ENCODE results near the gene COL10A1. TPM values are rescaled to one million over a fixed set of nuclear protein-coding genes. Genes with fewer than 3 reads are reported as not detected.

COL10A1 gene
- total and polyA plus RNA-seq, 10 of the 15 experiments (the other 5 are each of a cell fraction or from before 2014, with no cell fraction given) = 0.02 to 0.33 (median 0.06) TPM; not detected in 5

DNA sequence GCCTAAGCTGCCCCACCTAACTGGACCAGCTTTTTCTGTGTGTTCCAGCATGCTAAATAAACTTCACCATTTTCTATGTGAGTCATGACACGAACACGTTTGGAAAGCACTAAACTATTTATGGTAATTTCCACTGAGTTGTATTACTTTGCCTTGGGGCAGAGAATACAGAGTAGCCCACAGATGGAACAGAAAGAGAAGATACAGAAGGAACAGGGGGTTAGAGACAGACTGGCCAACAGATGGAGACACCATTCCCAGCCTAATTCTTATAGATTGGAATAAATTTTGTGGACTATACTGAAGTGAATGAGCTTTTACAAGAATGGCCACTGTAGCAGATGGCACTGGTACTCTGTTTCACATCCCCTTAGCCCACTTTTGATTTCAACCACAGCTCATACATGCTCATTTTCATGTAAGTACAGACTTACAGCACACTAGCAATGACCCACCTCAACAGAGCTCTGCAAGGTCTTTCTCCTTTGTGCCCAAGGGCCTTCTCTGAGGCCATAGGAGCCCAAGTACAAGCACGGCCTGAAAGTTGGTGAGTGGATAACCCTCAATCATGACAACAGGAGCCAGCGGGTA, 38.4 kb downstream of the COL10A1 start (continued):
- TF ChIP-seq, protein P1, sequence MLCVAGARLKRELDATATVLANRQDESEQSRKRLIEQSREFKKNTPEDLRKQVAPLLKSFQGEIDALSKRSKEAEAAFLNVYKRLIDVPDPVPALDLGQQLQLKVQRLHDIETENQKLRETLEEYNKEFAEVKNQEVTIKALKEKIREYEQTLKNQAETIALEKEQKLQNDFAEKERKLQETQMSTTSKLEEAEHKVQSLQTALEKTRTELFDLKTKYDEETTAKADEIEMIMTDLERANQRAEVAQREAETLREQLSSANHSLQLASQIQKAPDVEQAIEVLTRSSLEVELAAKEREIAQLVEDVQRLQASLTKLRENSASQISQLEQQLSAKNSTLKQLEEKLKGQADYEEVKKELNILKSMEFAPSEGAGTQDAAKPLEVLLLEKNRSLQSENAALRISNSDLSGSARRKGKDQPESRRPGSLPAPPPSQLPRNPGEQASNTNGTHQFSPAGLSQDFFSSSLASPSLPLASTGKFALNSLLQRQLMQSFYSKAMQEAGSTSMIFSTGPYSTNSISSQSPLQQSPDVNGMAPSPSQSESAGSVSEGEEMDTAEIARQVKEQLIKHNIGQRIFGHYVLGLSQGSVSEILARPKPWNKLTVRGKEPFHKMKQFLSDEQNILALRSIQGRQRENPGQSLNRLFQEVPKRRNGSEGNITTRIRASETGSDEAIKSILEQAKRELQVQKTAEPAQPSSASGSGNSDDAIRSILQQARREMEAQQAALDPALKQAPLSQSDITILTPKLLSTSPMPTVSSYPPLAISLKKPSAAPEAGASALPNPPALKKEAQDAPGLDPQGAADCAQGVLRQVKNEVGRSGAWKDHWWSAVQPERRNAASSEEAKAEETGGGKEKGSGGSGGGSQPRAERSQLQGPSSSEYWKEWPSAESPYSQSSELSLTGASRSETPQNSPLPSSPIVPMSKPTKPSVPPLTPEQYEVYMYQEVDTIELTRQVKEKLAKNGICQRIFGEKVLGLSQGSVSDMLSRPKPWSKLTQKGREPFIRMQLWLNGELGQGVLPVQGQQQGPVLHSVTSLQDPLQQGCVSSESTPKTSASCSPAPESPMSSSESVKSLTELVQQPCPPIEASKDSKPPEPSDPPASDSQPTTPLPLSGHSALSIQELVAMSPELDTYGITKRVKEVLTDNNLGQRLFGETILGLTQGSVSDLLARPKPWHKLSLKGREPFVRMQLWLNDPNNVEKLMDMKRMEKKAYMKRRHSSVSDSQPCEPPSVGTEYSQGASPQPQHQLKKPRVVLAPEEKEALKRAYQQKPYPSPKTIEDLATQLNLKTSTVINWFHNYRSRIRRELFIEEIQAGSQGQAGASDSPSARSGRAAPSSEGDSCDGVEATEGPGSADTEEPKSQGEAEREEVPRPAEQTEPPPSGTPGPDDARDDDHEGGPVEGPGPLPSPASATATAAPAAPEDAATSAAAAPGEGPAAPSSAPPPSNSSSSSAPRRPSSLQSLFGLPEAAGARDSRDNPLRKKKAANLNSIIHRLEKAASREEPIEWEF (IDR thresholded peaks at IDR 0.05; ENCODE audit: insufficient replicate concordance, low read depth, low read length) = no peak
- TF ChIP-seq CEBPB (IDR thresholded peaks at IDR 0.05; ENCODE audit: borderline replicate concordance in 1 of 2, low read depth in 2 of 2, low read length in 2 of 2) = no peak
- TF ChIP-seq, protein P2, sequence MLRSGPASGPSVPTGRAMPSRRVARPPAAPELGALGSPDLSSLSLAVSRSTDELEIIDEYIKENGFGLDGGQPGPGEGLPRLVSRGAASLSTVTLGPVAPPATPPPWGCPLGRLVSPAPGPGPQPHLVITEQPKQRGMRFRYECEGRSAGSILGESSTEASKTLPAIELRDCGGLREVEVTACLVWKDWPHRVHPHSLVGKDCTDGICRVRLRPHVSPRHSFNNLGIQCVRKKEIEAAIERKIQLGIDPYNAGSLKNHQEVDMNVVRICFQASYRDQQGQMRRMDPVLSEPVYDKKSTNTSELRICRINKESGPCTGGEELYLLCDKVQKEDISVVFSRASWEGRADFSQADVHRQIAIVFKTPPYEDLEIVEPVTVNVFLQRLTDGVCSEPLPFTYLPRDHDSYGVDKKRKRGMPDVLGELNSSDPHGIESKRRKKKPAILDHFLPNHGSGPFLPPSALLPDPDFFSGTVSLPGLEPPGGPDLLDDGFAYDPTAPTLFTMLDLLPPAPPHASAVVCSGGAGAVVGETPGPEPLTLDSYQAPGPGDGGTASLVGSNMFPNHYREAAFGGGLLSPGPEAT (IDR thresholded peaks at IDR 0.05; ENCODE audit: low read depth) = peak; percentile 80
- TF ChIP-seq RUNX3 (IDR thresholded peaks at IDR 0.05; ENCODE audit: low read length) = peak; percentile 95
- no peak for TF ChIP-seq WRNIP1 (IDR thresholded peaks at IDR 0.05; ENCODE audit: borderline replicate concordance, low read depth, low read length)
- TF ChIP-seq FOS (IDR thresholded peaks at IDR 0.05; ENCODE audit: borderline replicate concordance, extremely low read depth, insufficient read length) = no peak
- no peak for TF ChIP-seq BRCA1 (IDR thresholded peaks at IDR 0.05; ENCODE audit: low read depth, low read length)
- TF ChIP-seq, protein P3, sequence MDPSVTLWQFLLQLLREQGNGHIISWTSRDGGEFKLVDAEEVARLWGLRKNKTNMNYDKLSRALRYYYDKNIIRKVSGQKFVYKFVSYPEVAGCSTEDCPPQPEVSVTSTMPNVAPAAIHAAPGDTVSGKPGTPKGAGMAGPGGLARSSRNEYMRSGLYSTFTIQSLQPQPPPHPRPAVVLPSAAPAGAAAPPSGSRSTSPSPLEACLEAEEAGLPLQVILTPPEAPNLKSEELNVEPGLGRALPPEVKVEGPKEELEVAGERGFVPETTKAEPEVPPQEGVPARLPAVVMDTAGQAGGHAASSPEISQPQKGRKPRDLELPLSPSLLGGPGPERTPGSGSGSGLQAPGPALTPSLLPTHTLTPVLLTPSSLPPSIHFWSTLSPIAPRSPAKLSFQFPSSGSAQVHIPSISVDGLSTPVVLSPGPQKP (IDR thresholded peaks at IDR 0.05; ENCODE audit: low read depth, low read length) = no peak
- TF ChIP-seq JUND (IDR thresholded peaks at IDR 0.05; ENCODE audit: low read depth, low read length) = no peak
- TF ChIP-seq, protein P4, sequence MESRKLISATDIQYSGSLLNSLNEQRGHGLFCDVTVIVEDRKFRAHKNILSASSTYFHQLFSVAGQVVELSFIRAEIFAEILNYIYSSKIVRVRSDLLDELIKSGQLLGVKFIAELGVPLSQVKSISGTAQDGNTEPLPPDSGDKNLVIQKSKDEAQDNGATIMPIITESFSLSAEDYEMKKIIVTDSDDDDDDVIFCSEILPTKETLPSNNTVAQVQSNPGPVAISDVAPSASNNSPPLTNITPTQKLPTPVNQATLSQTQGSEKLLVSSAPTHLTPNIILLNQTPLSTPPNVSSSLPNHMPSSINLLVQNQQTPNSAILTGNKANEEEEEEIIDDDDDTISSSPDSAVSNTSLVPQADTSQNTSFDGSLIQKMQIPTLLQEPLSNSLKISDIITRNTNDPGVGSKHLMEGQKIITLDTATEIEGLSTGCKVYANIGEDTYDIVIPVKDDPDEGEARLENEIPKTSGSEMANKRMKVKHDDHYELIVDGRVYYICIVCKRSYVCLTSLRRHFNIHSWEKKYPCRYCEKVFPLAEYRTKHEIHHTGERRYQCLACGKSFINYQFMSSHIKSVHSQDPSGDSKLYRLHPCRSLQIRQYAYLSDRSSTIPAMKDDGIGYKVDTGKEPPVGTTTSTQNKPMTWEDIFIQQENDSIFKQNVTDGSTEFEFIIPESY (IDR thresholded peaks at IDR 0.05) = no peak
- TF ChIP-seq ZNF24 (IDR thresholded peaks at IDR 0.05) = peak; percentile 23; the same call in 1 of the 2 replicates
- peak; percentile 79 for TF ChIP-seq MTA2 (IDR thresholded peaks at IDR 0.05; ENCODE audit: low read depth)
- TF ChIP-seq JUNB (IDR thresholded peaks at IDR 0.05) = peak; percentile 77
- TF ChIP-seq IRF4 (IDR thresholded peaks at IDR 0.05; ENCODE audit: low read depth, low read length) = peak; percentile 95
- TF ChIP-seq, protein P5, sequence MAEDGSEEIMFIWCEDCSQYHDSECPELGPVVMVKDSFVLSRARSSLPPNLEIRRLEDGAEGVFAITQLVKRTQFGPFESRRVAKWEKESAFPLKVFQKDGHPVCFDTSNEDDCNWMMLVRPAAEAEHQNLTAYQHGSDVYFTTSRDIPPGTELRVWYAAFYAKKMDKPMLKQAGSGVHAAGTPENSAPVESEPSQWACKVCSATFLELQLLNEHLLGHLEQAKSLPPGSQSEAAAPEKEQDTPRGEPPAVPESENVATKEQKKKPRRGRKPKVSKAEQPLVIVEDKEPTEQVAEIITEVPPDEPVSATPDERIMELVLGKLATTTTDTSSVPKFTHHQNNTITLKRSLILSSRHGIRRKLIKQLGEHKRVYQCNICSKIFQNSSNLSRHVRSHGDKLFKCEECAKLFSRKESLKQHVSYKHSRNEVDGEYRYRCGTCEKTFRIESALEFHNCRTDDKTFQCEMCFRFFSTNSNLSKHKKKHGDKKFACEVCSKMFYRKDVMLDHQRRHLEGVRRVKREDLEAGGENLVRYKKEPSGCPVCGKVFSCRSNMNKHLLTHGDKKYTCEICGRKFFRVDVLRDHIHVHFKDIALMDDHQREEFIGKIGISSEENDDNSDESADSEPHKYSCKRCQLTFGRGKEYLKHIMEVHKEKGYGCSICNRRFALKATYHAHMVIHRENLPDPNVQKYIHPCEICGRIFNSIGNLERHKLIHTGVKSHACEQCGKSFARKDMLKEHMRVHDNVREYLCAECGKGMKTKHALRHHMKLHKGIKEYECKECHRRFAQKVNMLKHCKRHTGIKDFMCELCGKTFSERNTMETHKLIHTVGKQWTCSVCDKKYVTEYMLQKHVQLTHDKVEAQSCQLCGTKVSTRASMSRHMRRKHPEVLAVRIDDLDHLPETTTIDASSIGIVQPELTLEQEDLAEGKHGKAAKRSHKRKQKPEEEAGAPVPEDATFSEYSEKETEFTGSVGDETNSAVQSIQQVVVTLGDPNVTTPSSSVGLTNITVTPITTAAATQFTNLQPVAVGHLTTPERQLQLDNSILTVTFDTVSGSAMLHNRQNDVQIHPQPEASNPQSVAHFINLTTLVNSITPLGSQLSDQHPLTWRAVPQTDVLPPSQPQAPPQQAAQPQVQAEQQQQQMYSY (CRISPR knock-in tag; IDR thresholded peaks at IDR 0.05) = no peak
- no peak for TF ChIP-seq SREBF1 (IDR thresholded peaks at IDR 0.05; ENCODE audit: low read length)
- no peak for TF ChIP-seq RAD51 (IDR thresholded peaks at IDR 0.05)
